Vagina (tissue), 2 donors: ENCODE results near the gene HOXA5. TPM values are rescaled to one million over a fixed set of nuclear protein-coding genes. Genes with fewer than 3 reads are reported as not detected.

Experiments used
- DNase-seq, 2 donors: peaks; one replicate each; pipeline ENCODE4 v3.0.0-alpha.2; 2017; ENCODE audit errors: extremely low spot score in 2 of 2
- H3K27ac ChIP-seq: fragments of 200-600 bp; sonication (generic); one replicate; pipeline ENCODE4 v1.5.1; 2019
- H3K27me3 ChIP-seq: fragments of 200-600 bp; sonication (generic); one replicate; pipeline ENCODE4 v1.5.1; 2019
- H3K36me3 ChIP-seq, 2 donors: fragments of 200-600 bp; sonication (generic); one replicate each; pipeline ENCODE4 v1.5.1; 2017 to 2019
- H3K4me1 ChIP-seq: fragments of 200-600 bp; sonication (generic); one replicate; pipeline ENCODE4 v1.5.1; 2019
- H3K4me3 ChIP-seq, 2 donors: fragments of 200-600 bp; sonication (generic); 1 replicate in 1 of 2; 2 replicates in 1 of 2; pipeline ENCODE4 v1.5.1; 2016 to 2019
- H3K9me3 ChIP-seq: fragments of 200-600 bp; sonication (generic); one replicate; pipeline ENCODE4 v1.5.1; 2019
- POLR2A ChIP-seq, 2 donors: fragments of 450-650 bp; IDR thresholded peaks; one replicate each; pipeline ENCODE4 v1.6.1; 2017; ENCODE audit warnings: antibody characterized with exemption in 2 of 2, mild to moderate bottlenecking in 2 of 2, moderate library complexity in 2 of 2
- POLR2AphosphoS5 ChIP-seq, 2 donors: sonication (generic); formaldehyde crosslinking; IDR thresholded peaks; one replicate each; pipeline ENCODE4 v1.9.0; 2017; ENCODE audit warnings: antibody characterized with exemption in 2 of 2, mild to moderate bottlenecking in 2 of 2, low read depth in 1 of 2; ENCODE audit not compliant: insufficient read depth in 1 of 2
- intact Hi-C: fragments of 100-400 bp; cut with DNase I; formaldehyde crosslinking; loops from one replicate; pipeline ENCODE4 v1.15.1; 2023
- total RNA-seq: library from RNA; depleted of rRNA; stranded (reverse); fragments of >200 nt; gene quantifications from one replicate; pipeline ENCODE4 v1.2.3, GENCODE V29; 2016
- TF ChIP-seq, protein P1 (sequence below), 3 experiments: fragments of 450-650 bp in 2 of 3; fragments of 200-600 bp in 1 of 3; sonication (generic) in 1 of 3; IDR thresholded peaks; one replicate each; pipeline ENCODE4 v1.5.1; 2017 to 2019; ENCODE audit warnings: antibody characterized with exemption in 3 of 3, mild to moderate bottlenecking in 2 of 3, moderate library complexity in 2 of 3

The HOXA5 gene
- total RNA-seq, 1 donor from 2014 or later: 6.1 TPM

DNA sequence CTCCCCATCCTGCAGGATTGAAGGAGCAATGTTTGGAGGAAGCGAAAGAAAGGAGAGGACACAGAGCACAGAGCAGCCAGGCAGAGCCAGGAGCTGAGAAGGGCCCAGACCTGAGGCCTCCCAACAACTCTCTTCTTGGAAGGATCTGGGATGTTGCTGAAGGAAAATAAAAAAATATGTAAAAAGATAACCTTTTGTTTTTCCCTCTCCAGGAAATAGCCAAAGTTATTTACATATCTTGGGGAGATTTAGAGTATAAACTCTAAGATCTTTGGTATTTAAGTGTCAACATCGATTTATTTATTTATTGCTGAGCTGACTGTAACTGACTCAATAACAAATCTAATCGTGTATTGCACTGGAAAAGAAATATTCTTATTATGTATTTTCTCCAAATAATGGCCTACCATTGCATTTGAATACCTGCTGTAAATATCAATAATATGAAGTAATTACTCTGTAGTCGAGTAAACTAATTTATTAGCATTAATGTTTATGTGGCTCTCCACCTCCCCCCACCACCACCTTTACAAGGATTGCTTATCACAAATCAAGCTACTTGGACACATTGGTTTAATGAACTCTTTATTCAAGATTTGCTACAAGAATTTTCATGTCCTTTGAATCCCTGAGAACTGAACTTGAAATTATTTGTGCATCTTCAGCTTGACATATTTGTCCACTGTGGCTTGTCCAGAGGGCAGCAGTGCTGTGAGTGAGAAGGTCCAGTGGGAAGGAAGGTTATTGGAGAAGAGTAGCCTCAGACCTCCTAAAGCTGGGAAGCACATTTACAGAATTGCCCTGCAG, 43.4 kb upstream of the HOXA5 start:
- Histone ChIP-seq H3K4me1 (peaks cover 67% of the 10 kb centered on the region), H3K27me3 (no peaks in the 10 kb centered on the region)

DNA sequence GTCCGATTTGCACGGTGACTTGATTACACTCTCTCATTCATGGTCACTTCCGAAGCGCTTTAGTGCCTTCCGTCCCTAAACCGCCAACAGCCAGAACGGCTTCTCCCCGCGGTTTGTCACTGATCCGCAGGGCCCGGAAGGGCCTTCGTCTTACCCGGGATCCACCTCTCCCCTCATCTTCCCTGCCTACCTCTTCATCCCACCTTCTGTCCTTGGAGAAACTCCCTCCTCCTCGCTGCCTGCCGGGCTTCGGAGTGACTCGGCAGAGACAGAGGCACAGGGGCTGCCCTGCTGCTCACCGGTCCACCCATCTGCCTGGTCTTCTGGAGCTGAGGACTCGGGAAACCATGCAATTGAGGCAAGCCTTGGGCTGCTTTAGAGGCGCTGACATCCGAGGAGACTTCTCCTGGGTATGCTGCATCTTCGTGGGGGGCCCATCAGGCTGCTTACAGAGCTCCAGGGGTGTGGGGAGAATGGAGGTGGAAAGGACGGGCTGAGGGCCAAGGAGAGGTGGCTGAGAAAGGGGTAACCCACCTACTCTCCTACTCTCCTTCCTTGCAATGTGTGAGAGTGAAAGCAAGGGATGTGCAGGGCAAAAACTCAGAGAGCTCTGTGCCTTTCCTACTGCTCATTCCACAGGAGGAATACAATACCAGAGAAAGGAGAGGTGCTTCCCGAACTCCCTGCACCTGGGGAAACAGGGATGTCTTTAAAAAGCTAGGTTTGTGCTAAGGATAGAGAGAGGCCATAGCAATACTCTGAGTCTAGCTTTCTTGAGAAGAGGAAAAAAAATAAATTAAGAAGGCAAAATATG, 42.6 kb upstream of the HOXA5 start:
- Histone ChIP-seq H3K4me1 (peaks cover 67% of the 10 kb centered on the region), H3K4me3 (peak overlapping the region; percentile 64 to 88), H3K9me3 (no peaks in the 10 kb centered on the region), H3K27me3 (no peaks in the 10 kb centered on the region), H3K36me3 (no peaks in the 10 kb centered on the region), H3K27ac (peak overlapping the region; percentile 99)
- DNase-seq: no peak
- intact Hi-C loops: no loop called here
- TF ChIP-seq POLR2A (IDR thresholded peaks at IDR 0.05): no peak
- no peak for TF ChIP-seq POLR2AphosphoS5 (IDR thresholded peaks at IDR 0.05; ENCODE audit: insufficient read depth in 1 of 2, low read depth in 1 of 2)
- TF ChIP-seq, protein P1, sequence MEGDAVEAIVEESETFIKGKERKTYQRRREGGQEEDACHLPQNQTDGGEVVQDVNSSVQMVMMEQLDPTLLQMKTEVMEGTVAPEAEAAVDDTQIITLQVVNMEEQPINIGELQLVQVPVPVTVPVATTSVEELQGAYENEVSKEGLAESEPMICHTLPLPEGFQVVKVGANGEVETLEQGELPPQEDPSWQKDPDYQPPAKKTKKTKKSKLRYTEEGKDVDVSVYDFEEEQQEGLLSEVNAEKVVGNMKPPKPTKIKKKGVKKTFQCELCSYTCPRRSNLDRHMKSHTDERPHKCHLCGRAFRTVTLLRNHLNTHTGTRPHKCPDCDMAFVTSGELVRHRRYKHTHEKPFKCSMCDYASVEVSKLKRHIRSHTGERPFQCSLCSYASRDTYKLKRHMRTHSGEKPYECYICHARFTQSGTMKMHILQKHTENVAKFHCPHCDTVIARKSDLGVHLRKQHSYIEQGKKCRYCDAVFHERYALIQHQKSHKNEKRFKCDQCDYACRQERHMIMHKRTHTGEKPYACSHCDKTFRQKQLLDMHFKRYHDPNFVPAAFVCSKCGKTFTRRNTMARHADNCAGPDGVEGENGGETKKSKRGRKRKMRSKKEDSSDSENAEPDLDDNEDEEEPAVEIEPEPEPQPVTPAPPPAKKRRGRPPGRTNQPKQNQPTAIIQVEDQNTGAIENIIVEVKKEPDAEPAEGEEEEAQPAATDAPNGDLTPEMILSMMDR (IDR thresholded peaks at IDR 0.05): no peak

More for the DNA sequence above, 43.4 kb upstream of the HOXA5 start:
- intact Hi-C loops: no loop called here
- Histone ChIP-seq H3K36me3 (no peaks in the 10 kb centered on the region), H3K27ac (peak overlapping the region; percentile 99), H3K9me3 (no peaks in the 10 kb centered on the region), H3K4me3 (peak overlapping the region; percentile 64 to 88)
- TF ChIP-seq POLR2A (IDR thresholded peaks at IDR 0.05): no peak
- no peak for DNase-seq

DNA sequence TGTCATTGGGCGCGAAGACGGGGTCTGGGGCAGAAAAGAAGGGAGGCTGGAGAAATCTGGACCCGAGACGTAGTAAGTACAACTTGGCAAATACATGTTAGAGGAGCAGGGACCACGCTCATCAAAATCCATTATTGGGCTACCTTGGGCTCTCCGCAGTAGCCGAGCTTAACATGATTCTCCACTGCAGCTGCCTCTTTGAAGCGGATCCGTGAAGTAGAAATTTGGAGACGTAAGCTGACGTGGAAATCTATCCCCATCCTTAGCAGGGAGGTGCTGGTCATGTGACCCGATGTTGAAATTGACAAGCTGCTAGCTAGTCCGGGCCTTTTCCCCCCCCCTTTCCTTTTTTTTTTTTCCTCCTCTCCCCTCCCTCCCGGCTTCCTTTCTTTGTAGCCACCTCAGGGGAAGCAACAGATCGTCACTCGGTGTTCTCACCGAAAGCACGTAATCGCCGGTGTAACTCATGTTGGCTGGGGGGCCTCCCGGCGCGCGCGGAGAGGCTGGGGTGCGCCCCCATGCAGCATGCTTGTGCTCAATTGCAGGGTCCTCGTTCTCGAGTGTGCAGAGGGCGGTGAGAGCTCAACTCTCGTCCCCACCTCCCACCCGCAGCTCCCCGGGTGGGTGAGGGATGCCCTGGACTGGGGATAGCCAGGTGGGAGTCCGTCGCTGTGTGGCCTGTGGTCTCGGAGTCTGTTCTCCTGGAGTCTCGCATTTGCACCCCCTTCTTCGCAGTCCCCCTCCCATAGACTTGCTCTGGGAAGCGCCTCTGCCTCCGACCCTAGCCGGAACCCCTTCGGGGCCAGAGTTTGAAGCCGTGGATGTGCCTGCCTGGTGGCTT, 41.8 kb upstream of the HOXA5 start, which contains the start of gene HOXA11:
TSS of gene HOXA11 (minus strand) at position 220 of the 841 bp plus-strand sequence. CDS start at position 132, 88 bp downstream.
- Histone ChIP-seq H3K4me1 (peaks cover 67% of the 10 kb centered on the region), H3K27ac (peak within 1 kb of the TSS; percentile 99), H3K4me3 (peak within 1 kb of the TSS; percentile 64 to 88), H3K27me3 (no peaks in the 10 kb centered on the region), H3K36me3 (no peaks in the 10 kb centered on the region), H3K9me3 (no peaks in the 10 kb centered on the region)
- no peak for DNase-seq
- TF ChIP-seq POLR2A (IDR thresholded peaks at IDR 0.05) (peak in 1 of 2 donors; percentile 70), POLR2AphosphoS5 (IDR thresholded peaks at IDR 0.05; ENCODE audit: insufficient read depth in 1 of 2, low read depth in 1 of 2) (peak; percentile 95 to 96)
- TF ChIP-seq, protein P1 (IDR thresholded peaks at IDR 0.05): no peak
- intact Hi-C loops: no loop called here

DNA sequence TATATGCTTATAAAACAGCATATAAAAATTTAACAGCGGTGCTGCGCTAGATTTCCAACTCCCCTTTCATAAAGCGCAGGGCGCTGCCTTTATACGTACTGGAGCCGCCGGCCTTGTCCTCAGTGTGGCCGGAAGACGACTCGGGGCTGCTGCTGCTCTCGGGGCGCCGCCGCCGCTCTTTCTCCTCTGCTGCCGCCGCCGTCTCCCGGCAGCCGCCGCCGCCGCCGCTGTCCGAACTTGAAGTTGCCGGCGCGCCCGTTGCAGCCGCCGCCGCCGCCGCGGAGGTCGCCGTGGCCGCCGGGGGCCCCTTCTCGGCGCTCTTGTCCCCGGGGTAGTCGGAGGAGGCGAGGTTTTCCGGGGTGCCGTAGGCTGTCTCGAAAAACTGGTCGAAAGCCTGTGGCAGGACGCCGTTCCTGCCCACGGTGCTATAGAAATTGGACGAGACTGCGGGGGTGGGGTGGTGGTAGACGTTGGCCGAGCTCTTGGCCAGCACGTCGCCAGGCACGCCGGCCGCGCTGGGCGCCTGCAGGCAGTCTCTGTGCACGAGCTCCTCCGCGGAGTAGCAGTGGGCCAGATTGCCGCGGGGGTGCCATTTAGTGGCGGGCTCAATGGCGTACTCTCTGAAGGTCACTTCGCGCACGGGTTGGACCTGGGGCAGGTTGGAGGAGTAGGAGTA, 41.0 kb upstream of the HOXA5 start:
- TF ChIP-seq, protein P1 (IDR thresholded peaks at IDR 0.05): no peak
- peak in 1 of 2 donors; percentile 31 for TF ChIP-seq POLR2A (IDR thresholded peaks at IDR 0.05)
- no peaks in the 10 kb centered on the region for H3K27me3 ChIP-seq
- H3K4me3 ChIP-seq: peak overlapping the region; percentile 64 to 88
- peak overlapping the region; percentile 99 for H3K27ac ChIP-seq
- DNase-seq: no peak
- no peaks in the 10 kb centered on the region for H3K9me3 ChIP-seq
- no peaks in the 10 kb centered on the region for H3K36me3 ChIP-seq
- H3K4me1 ChIP-seq: peaks cover 64% of the 10 kb centered on the region
- intact Hi-C loops: no loop called here
